ENCODE measurements around the gene KRR1.
"Not testable (repeated sequence)": the region's sequence is repeated elsewhere in the genome, so short reads cannot be mapped to it uniquely, and the experiment has no call there.

Gene KRR1

DNA sequence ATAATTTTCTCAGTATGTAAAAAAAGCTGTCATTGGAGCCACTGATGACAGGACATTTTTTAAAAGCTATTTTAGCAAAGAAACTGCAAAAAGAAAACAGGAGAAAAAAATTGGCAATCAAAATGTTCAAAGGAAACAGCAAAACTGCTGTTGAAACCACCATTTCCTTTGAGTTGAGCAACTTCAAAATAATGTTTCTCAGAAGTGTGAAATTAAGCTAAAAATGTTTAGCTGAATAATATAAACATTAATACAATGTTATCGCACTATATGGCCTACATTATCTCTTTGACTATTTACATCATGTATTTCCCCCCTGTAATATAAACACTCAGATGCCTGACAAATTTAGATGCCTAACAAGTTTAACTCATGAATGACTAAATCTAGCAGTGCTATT, 54.2 kb downstream of the KRR1 start:
- H3K27me3 ChIP-seq (ENCODE audit: control insufficient read depth, insufficient read depth, low read length, poor library complexity, severe bottlenecking) = no peaks in the 10 kb centered on the region
- no peak overlapping the region for H3K4me3 ChIP-seq (ENCODE audit: insufficient read depth, low read depth, low read length)
- H3K27ac ChIP-seq (ENCODE audit: insufficient read depth, low read depth, low read length, poor library complexity, severe bottlenecking) = no peak overlapping the region
- no peaks in the 10 kb centered on the region for H3K36me3 ChIP-seq (ENCODE audit: control insufficient read depth, insufficient read depth, low read length)
- H3K4me1 ChIP-seq (ENCODE audit: control insufficient read depth, insufficient read depth, low read length) = no peaks in the 10 kb centered on the region
- no peaks in the 10 kb centered on the region for H3K9me3 ChIP-seq (ENCODE audit: control insufficient read depth, low read length)
- WGBS, 2 experiments = 87 to 96% methylated on average over 1 of the region's 1 CpG

DNA sequence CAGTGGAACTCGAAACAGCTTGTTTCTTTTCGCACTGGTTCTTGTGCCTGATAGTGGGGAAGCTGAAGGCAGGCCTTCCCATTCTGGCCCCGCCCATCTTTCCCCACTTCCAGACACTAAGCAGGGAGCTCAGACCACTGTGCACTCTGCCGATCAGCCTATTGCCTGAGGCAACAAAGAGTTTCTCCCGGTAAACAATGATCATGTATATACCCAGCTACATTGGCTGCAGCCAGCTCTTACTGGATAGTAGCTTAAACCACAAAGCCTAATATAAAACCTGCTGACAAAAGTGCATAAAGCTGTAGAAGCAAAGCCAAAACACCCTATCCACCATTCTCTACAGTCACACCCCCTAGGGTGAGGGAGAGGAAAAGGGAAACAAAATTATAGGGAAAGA, 55.6 kb downstream of the KRR1 start:
- Histone ChIP-seq H3K4me3 (ENCODE audit: insufficient read depth, low read depth, low read length) (no peak overlapping the region), H3K9me3 (ENCODE audit: control insufficient read depth, low read length) (no peaks in the 10 kb centered on the region), H3K4me1 (ENCODE audit: control insufficient read depth, insufficient read depth, low read length) (no peaks in the 10 kb centered on the region), H3K27me3 (ENCODE audit: control insufficient read depth, insufficient read depth, low read length, poor library complexity, severe bottlenecking) (no peaks in the 10 kb centered on the region), H3K27ac (ENCODE audit: insufficient read depth, low read depth, low read length, poor library complexity, severe bottlenecking) (no peak overlapping the region), H3K36me3 (ENCODE audit: control insufficient read depth, insufficient read depth, low read length) (no peaks in the 10 kb centered on the region)
- 88 to 91% methylated on average over 5 of the region's 5 CpGs for WGBS, 2 experiments

DNA sequence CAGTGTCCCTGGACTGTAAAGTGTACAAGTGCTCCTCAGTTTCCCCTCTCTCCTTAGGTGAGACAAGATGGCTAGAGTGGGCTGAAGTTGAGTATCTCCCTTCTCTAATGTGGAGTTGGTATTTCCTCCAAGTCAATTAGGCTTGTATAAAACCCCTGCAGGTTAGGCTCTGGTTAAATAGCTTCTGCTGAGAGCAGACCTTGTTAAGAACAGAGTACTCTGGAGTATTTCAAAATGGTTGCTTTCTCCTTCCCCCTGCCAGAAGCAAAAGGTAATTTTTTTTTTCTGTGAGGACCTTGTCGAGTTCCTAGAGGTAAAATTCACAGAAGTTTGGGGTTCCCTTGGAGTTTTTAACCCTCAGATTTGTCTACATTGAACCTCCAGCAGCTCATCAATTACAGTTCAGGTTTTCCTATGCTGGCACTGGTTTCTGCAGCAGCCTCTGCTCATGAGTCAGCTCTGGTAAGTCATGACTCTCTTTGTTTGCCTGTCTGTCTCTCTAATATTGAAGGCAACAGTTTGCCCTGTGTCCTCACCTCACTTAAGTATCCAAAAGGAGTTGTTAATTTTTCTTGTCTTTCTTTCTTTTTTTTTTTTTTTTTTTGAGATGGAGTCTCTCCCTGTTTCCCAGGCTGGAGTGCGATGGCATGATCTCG, 58.6 kb downstream of the KRR1 start:
- Histone ChIP-seq H3K27ac (ENCODE audit: insufficient read depth, low read depth, low read length, poor library complexity, severe bottlenecking) (no peak overlapping the region), H3K9me3 (ENCODE audit: control insufficient read depth, low read length) (no peaks in the 10 kb centered on the region), H3K27me3 (ENCODE audit: control insufficient read depth, insufficient read depth, low read length, poor library complexity, severe bottlenecking) (no peaks in the 10 kb centered on the region), H3K4me3 (ENCODE audit: insufficient read depth, low read depth, low read length) (no peak overlapping the region), H3K4me1 (ENCODE audit: control insufficient read depth, insufficient read depth, low read length) (no peaks in the 10 kb centered on the region), H3K36me3 (ENCODE audit: control insufficient read depth, insufficient read depth, low read length) (no peaks in the 10 kb centered on the region)
- WGBS, 2 experiments = 85 to 90% methylated on average over 3 of the region's 3 CpGs

DNA sequence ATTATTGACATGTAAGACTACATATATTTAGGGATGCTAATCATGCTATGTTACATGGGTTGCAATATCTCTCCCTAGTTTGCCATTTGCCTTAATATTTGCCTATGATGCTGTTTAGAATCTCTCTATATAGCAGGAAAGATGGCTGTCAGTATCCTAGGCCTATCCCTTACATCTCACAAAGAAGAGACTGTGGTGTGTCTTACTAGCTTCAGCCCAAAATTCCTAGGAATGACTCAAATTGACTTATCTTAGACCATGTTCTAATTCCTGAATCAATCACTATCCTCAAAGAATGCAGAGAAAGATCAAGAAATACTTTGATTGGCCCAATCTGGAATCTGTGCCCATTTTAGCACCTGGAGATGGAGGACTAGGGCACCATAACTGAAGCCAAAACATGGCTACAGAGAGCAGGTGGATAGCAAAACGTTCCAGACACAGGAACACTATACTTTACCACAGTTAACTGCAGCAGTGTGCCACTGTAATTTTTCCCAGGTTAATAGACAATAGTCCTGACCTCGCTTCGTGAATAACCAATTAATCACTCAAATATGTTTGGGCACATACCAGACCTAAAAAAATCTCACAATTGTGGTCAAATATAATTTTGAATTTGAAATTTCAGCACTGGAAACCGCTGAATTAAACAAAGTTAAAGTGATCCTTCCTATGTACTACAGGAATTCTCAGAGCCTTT, 63.6 kb downstream of the KRR1 start:
- 84 to 91% methylated on average over 4 of the region's 4 CpGs for WGBS, 2 experiments
- Histone ChIP-seq H3K9me3 (ENCODE audit: control insufficient read depth, low read length) (no peaks in the 10 kb centered on the region), H3K4me1 (ENCODE audit: control insufficient read depth, insufficient read depth, low read length) (no peaks in the 10 kb centered on the region), H3K4me3 (ENCODE audit: insufficient read depth, low read depth, low read length) (no peak overlapping the region), H3K27ac (ENCODE audit: insufficient read depth, low read depth, low read length, poor library complexity, severe bottlenecking) (no peak overlapping the region), H3K27me3 (ENCODE audit: control insufficient read depth, insufficient read depth, low read length, poor library complexity, severe bottlenecking) (no peaks in the 10 kb centered on the region), H3K36me3 (ENCODE audit: control insufficient read depth, insufficient read depth, low read length) (no peaks in the 10 kb centered on the region)

DNA sequence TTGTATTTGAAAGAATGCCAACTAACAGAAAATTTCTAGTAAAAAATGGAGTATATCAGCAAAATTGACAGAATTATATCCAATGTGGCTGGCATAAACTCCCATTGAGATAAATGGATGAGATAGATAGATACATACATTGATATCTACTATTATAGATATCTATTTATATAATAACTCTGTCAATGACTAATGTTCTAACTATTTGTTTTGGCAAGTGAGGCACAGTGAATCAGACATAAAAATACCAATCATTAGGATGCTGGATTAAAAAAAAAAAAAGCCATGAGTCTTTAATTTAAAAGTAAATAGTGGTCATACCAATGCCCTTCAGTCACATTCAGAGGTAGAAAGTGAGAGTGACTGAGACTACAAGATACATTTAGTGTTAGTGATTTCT, 64.6 kb downstream of the KRR1 start:
- Histone ChIP-seq H3K27ac (ENCODE audit: insufficient read depth, low read depth, low read length, poor library complexity, severe bottlenecking) (no peak overlapping the region), H3K4me1 (ENCODE audit: control insufficient read depth, insufficient read depth, low read length) (no peaks in the 10 kb centered on the region), H3K9me3 (ENCODE audit: control insufficient read depth, low read length) (no peaks in the 10 kb centered on the region), H3K36me3 (ENCODE audit: control insufficient read depth, insufficient read depth, low read length) (no peaks in the 10 kb centered on the region), H3K4me3 (ENCODE audit: insufficient read depth, low read depth, low read length) (no peak overlapping the region), H3K27me3 (ENCODE audit: control insufficient read depth, insufficient read depth, low read length, poor library complexity, severe bottlenecking) (no peaks in the 10 kb centered on the region)

DNA sequence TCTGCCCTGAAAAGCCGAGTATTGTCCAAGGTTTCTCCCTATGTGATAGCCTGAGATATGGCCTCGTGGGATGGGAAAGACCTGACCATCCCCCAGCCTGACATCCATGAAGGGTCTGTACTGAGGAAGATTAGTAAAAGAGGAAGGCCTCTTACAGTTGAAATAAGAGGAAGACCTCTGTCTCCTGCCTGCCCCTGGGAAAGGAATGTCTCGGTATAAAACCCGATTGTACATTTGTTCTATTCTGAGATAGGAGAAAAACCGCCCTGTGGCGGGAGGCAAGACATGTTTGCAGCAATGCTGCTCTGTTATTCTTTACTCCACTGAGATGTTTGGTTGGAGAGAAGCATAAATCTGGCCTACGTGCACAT, 66.3 kb downstream of the KRR1 start:
- H3K4me1 ChIP-seq (ENCODE audit: control insufficient read depth, insufficient read depth, low read length); H3K9me3 ChIP-seq (ENCODE audit: control insufficient read depth, low read length); H3K4me3 ChIP-seq (ENCODE audit: insufficient read depth, low read depth, low read length); H3K27ac ChIP-seq (ENCODE audit: insufficient read depth, low read depth, low read length, poor library complexity, severe bottlenecking); H3K36me3 ChIP-seq (ENCODE audit: control insufficient read depth, insufficient read depth, low read length); H3K27me3 ChIP-seq (ENCODE audit: control insufficient read depth, insufficient read depth, low read length, poor library complexity, severe bottlenecking): not testable (repeated sequence)
- 92 to 94% methylated on average over 7 of the region's 7 CpGs for WGBS, 2 experiments

DNA sequence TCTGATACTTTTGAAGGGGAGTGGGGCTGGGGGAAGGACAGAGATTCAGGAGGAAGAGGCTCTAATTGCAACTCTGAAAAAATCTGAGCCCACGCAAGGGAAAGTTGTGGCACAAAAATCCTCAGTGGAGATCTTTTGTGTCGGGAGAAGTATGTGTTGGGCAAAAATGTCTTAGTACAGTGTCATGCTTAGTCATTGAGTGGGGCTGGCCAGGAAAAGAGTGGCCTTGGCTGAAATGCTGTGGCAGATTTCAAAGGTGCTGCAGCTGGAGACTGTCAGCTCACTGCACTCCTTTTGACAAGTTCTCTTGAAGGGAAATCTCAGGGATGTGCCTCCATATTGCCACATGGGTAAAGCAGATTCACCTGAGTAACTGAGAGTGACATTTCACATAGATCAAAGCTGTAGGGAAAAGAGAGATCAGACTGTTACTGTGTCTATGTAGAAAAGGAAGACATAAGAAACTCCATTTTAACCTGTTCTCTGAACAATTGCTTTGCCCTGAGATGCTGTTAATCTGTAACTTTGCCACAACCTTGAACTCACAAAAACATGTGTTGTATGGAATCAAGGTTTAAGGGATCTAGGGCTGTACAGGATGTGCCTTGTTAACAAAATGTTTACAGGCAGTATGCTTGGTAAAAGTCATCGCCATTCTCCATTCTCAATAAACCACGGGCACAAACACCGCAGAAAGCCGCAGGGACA, 66.8 kb downstream of the KRR1 start:
- H3K9me3 ChIP-seq (ENCODE audit: control insufficient read depth, low read length) = no peaks in the 10 kb centered on the region
- H3K4me1 ChIP-seq (ENCODE audit: control insufficient read depth, insufficient read depth, low read length) = no peaks in the 10 kb centered on the region
- WGBS, 2 experiments = 94 to 96% methylated on average over 6 of the region's 6 CpGs
- no peak overlapping the region for H3K4me3 ChIP-seq (ENCODE audit: insufficient read depth, low read depth, low read length)
- H3K36me3 ChIP-seq (ENCODE audit: control insufficient read depth, insufficient read depth, low read length) = no peaks in the 10 kb centered on the region
- H3K27ac ChIP-seq (ENCODE audit: insufficient read depth, low read depth, low read length, poor library complexity, severe bottlenecking) = no peak overlapping the region
- H3K27me3 ChIP-seq (ENCODE audit: control insufficient read depth, insufficient read depth, low read length, poor library complexity, severe bottlenecking) = no peaks in the 10 kb centered on the region

DNA sequence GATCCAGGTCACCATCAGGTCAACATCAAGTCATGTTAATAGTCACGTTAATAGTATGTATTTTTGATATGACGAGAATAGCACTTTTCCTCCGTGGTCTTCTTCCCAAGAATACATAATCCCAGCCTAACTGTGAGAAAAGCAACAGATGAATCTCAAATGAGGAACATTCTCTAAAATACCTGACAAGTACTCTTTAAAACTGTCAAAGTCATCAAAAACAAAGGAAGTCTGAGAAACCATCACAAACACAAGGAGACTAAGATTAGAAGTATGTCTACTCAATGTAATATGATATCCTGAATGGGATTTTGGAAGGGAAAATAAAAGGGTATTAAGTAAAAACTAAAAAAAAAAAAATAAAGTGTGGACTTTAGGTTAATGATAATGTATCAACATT, 67.7 kb downstream of the KRR1 start:
- H3K4me1 ChIP-seq (ENCODE audit: control insufficient read depth, insufficient read depth, low read length) = no peaks in the 10 kb centered on the region
- H3K36me3 ChIP-seq (ENCODE audit: control insufficient read depth, insufficient read depth, low read length) = no peaks in the 10 kb centered on the region
- no peaks in the 10 kb centered on the region for H3K9me3 ChIP-seq (ENCODE audit: control insufficient read depth, low read length)
- H3K27me3 ChIP-seq (ENCODE audit: control insufficient read depth, insufficient read depth, low read length, poor library complexity, severe bottlenecking) = no peaks in the 10 kb centered on the region
- H3K4me3 ChIP-seq (ENCODE audit: insufficient read depth, low read depth, low read length) = no peak overlapping the region
- H3K27ac ChIP-seq (ENCODE audit: insufficient read depth, low read depth, low read length, poor library complexity, severe bottlenecking) = no peak overlapping the region
- 65 to 100% methylated on average over 1 to 3 of the region's 3 CpGs for WGBS, 2 experiments

DNA sequence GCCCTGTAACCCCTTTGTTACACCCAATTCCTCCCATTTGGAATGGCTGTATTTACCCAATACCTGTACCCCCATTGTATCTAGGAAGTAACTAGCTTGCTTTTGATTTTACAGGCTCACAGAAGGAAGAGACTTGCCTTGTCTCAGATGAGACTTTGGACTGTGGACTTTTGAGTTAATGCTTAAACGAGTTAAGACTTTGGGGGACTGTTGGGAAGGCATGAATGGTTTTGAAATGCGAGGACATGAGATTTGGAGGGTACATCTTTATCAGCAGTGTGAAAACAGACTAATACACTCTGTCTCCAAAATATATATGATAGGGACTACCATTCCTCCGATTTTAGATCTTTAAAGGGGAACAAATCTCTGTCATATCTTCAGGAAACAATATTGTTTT, 69.0 kb downstream of the KRR1 start:
- H3K27me3 ChIP-seq (ENCODE audit: control insufficient read depth, insufficient read depth, low read length, poor library complexity, severe bottlenecking); H3K4me3 ChIP-seq (ENCODE audit: insufficient read depth, low read depth, low read length); H3K27ac ChIP-seq (ENCODE audit: insufficient read depth, low read depth, low read length, poor library complexity, severe bottlenecking); H3K36me3 ChIP-seq (ENCODE audit: control insufficient read depth, insufficient read depth, low read length); H3K4me1 ChIP-seq (ENCODE audit: control insufficient read depth, insufficient read depth, low read length); H3K9me3 ChIP-seq (ENCODE audit: control insufficient read depth, low read length): not testable (repeated sequence)
- WGBS, 2 experiments = 30 to 47% methylated on average over 2 to 3 of the region's 3 CpGs

DNA sequence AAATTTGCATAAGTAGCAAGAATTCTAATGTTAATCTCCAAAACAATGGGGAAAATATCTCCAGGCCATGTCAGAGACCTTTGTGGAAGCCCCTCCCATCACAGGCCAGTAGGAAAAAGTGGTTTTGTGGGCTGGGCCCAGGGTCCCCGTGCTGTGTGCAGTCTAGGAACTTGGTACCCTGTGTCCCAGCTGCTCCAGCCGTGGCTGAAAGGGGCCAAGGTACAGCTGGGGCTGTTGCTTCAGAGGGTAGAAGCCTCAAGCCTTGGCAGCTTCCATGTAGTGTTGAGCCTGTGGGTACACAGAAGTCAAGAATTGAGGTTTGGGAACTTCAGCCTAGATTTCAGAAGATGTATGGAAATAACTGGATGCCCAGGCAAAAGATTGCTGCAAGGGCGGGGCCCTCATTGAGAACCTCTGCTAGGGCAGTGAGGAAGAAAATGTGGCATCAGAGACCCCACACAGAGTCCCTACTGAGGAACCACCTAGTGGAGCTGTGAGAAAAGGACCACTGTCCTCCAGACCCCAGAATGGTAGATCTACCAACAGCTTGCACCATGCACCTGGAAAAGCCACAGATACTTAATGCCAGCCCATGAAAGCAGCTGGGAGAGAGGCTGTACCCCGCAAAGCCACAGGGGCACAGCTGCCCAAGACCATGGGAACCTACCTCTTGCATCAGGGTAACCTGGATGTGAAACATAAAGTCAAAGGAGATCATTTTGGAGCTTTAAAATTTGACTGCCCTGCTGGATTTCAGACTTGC, 69.5 kb downstream of the KRR1 start:
- H3K27ac ChIP-seq (ENCODE audit: insufficient read depth, low read depth, low read length, poor library complexity, severe bottlenecking); H3K27me3 ChIP-seq (ENCODE audit: control insufficient read depth, insufficient read depth, low read length, poor library complexity, severe bottlenecking); H3K4me3 ChIP-seq (ENCODE audit: insufficient read depth, low read depth, low read length); H3K9me3 ChIP-seq (ENCODE audit: control insufficient read depth, low read length); H3K36me3 ChIP-seq (ENCODE audit: control insufficient read depth, insufficient read depth, low read length); H3K4me1 ChIP-seq (ENCODE audit: control insufficient read depth, insufficient read depth, low read length): not testable (repeated sequence)
- 88 to 91% methylated on average over 4 of the region's 4 CpGs for WGBS, 2 experiments

Measured in ectodermal cell (in vitro differentiated cells).